HepG2 (cell line): Measurements from ENCODE around the gene RAB27B. TPM values are rescaled to one million over a fixed set of nuclear protein-coding genes. Genes with fewer than 3 reads are reported as not detected.

Experiments
- ATAC-seq: fragments of 200-7000 bp; cut with Tn5 transposase; 3 replicates; pipeline ENCODE4 v1.9.1; 2020; ENCODE audit warnings: mild to moderate bottlenecking, moderate library complexity
- BruUV-seq: library from RNA; stranded (reverse); fragments of 400-500 nt; replicated peaks from 2 replicates; lab custom pipeline; 2021; lab: Mats Ljungman, UMichigan
- CTCF ChIA-PET: fragments of 300-600 bp; formaldehyde crosslinking; extraction: SDS; loops from one replicate; lab custom pipeline; 2021; ENCODE audit warnings: low total read pairs, inconsistent platforms, low intra/inter-chr PET ratio; lab: Yijun Ruan, JAX
- POLR2A ChIA-PET: fragments of 350-600 bp; sonication (Branson Sonifier 250); formaldehyde crosslinking; loops from one replicate; lab custom pipeline; 2020; ENCODE audit warnings: antibody characterized with exemption, inconsistent platforms; lab: Yijun Ruan, JAX
- DNase-seq: peaks from one replicate; pipeline ENCODE4 v3.0.0-alpha.2; 2015; ENCODE audit warnings: low spot score
- FAIRE-seq: peaks from 3 replicates; lab custom pipeline; 2011; peaks lifted over from hg19 to GRCh38; lab: Jason Lieb, UNC
- H2AFZ ChIP-seq: one replicate; pipeline ENCODE4 v1.6.1; 2011; ENCODE audit warnings: low read length, inconsistent platforms
- H3K27ac ChIP-seq: fragments of 300-600 bp; 3 replicates; pipeline ENCODE4 v1.8.0; 2011; ENCODE audit warnings: mixed run types, mild to moderate bottlenecking, mixed read lengths, low read length, inconsistent platforms; ENCODE audit not compliant: insufficient read depth; ENCODE audit errors: extremely low read length
- H3K27me3 ChIP-seq, 2 experiments: fragments of 200-600 bp in 1 of 2; 2 replicates in 1 of 2; 3 replicates in 1 of 2; pipeline versions ENCODE4 v1.6.0 to v1.8.0; 2011; ENCODE audit warnings: low read length in 2 of 2, mild to moderate bottlenecking in 2 of 2, moderate library complexity in 2 of 2, inconsistent platforms in 1 of 2; ENCODE audit not compliant: insufficient read depth in 2 of 2, control insufficient read depth in 1 of 2
- H3K36me3 ChIP-seq, 2 experiments: fragments of 200-600 bp in 1 of 2; replicated peaks in 1 of 2; 2 replicates in 1 of 2; 3 replicates in 1 of 2; pipeline versions ENCODE4 v1.5.1 to v1.8.0; 2011; ENCODE audit warnings: low read length in 2 of 2, inconsistent platforms in 1 of 2; ENCODE audit not compliant: insufficient read depth in 2 of 2, control insufficient read depth in 1 of 2
- H3K4me1 ChIP-seq: 2 replicates; pipeline ENCODE4 v1.5.1; 2012; ENCODE audit warnings: low read length, inconsistent platforms; ENCODE audit not compliant: insufficient read depth
- H3K4me2 ChIP-seq: 2 replicates; pipeline ENCODE4 v1.6.0; 2011; ENCODE audit warnings: low read depth, low read length, inconsistent platforms
- H3K4me3 ChIP-seq, 3 experiments: fragments of 200-600 bp in 1 of 3; sonication (generic), shearing (Covaris generic) in 1 of 3; replicated peaks in 1 of 3; 2 replicates each; pipeline ENCODE4 v1.5.1; 2011 to 2016; ENCODE audit warnings: low read length in 3 of 3, inconsistent platforms in 2 of 3, low read depth in 2 of 3, mild to moderate bottlenecking in 2 of 3, control low read depth in 1 of 3, mixed read lengths in 1 of 3; ENCODE audit not compliant: insufficient read depth in 1 of 3
- H3K79me2 ChIP-seq: one replicate; pipeline ENCODE4 v1.6.1; 2011; ENCODE audit warnings: low read length, inconsistent platforms; ENCODE audit not compliant: insufficient read depth
- H3K9ac ChIP-seq: 2 replicates; pipeline ENCODE4 v1.6.0; 2011; ENCODE audit warnings: mild to moderate bottlenecking, low read depth, low read length, inconsistent platforms; ENCODE audit not compliant: insufficient read depth
- H3K9me3 ChIP-seq: 2 replicates; pipeline ENCODE4 v1.5.1; 2012; ENCODE audit warnings: mild to moderate bottlenecking, low read length
- H4K20me1 ChIP-seq: 2 replicates; pipeline ENCODE4 v1.6.0; 2011; ENCODE audit warnings: inconsistent platforms, mild to moderate bottlenecking, low read length, moderate library complexity; ENCODE audit not compliant: insufficient read depth
- AGO1 ChIP-seq: fragments of 200-400 bp; formaldehyde crosslinking; IDR thresholded peaks from 2 replicates; pipeline ENCODE4 v1.6.1; 2017; ENCODE audit warnings: mild to moderate bottlenecking, low read depth, low read length, moderate library complexity; ENCODE audit not compliant: poor library complexity, severe bottlenecking
- HOXA9 ChIP-seq: sonication (generic); formaldehyde crosslinking; IDR thresholded peaks from 2 replicates; pipeline ENCODE4 v1.8.1; 2022; ENCODE audit warnings: missing genetic modification reagents, mild to moderate bottlenecking, moderate library complexity, borderline replicate concordance
- RAD51 ChIP-seq: fragments of 450-650 bp; IDR thresholded peaks from 2 replicates; pipeline ENCODE4 v1.6.1; 2016; ENCODE audit warnings: borderline replicate concordance
- RNF219 ChIP-seq: sonication (generic); formaldehyde crosslinking; IDR thresholded peaks from 2 replicates; pipeline ENCODE4 v1.5.0; 2020; ENCODE audit warnings: mild to moderate bottlenecking, missing genetic modification reagents
- SMYD3 ChIP-seq: sonication (generic); formaldehyde crosslinking; IDR thresholded peaks from 2 replicates; pipeline ENCODE4 v1.8.1; 2023; ENCODE audit warnings: mild to moderate bottlenecking, missing genetic modification reagents
- TEAD2 ChIP-seq: sonication (generic); formaldehyde crosslinking; IDR thresholded peaks from 2 replicates; pipeline ENCODE4 v1.9.0; 2021; ENCODE audit warnings: missing genetic modification reagents
- USF2 ChIP-seq, 2 experiments: sonication (generic) in 1 of 2; formaldehyde crosslinking in 1 of 2; IDR thresholded peaks; 2 replicates each; pipeline versions ENCODE4 v1.5.1 to v1.6.1; 2011 to 2020; ENCODE audit warnings: borderline replicate concordance in 1 of 2, low read depth in 1 of 2, low read length in 1 of 2, mild to moderate bottlenecking in 1 of 2, missing genetic modification reagents in 1 of 2, moderate library complexity in 1 of 2
- ZMYM4 ChIP-seq: sonication (generic); formaldehyde crosslinking; IDR thresholded peaks from 2 replicates; pipeline ENCODE4 v1.8.1; 2023; ENCODE audit warnings: mild to moderate bottlenecking, missing genetic modification reagents
- ZNF382 ChIP-seq: sonication (generic); formaldehyde crosslinking; IDR thresholded peaks from 2 replicates; pipeline ENCODE4 v1.5.0; 2020; ENCODE audit warnings: missing genetic modification reagents, mild to moderate bottlenecking, borderline replicate concordance
- ZNF652 ChIP-seq: IDR thresholded peaks from 2 replicates; pipeline ENCODE4 v1.6.1; 2016; ENCODE audit warnings: low read depth, borderline replicate concordance
- ZNF678 ChIP-seq: sonication (generic); formaldehyde crosslinking; IDR thresholded peaks from 2 replicates; pipeline ENCODE4 v1.4.0; 2020; ENCODE audit warnings: mild to moderate bottlenecking, missing genetic modification reagents
- whole genome bisulfite sequencing: methylation state at CpG from one replicate; pipeline ENCODE4 v1.1.6; 2017; ENCODE audit warnings: low lambda C conversion rate; 5-methylcytosine and 5-hydroxymethylcytosine counted together
- in situ Hi-C: cut with HindIII; loops from 2 replicates; pipeline ENCODE4 v1.10.0; 2017; ENCODE audit warnings: low pct_unique_long_range_greater_than_20kb; ENCODE audit not compliant: extremely low pct_ligation_motif_present
- intact Hi-C: fragments of 100-400 bp; cut with micrococcal nuclease; formaldehyde crosslinking; loops from one replicate; pipeline ENCODE4 v1.10.0; 2022; ENCODE audit not compliant: unreplicated experiment
- polyA plus RNA-seq, 8 experiments: library from polyadenylated mRNA; depleted of rRNA in 3 of 8; stranded (reverse) in 7 of 8; unstranded in 1 of 8; fragments of >200 nt; fragmentation: Illumina TruSeq in 4 of 8; extraction: Trizol in 4 of 8; gene quantifications; 2 replicates each; pipeline versions ENCODE4 v1.2.1 to v1.2.3, GENCODE V29; 2011 to 2016; ENCODE audit warnings: low read depth in 4 of 8, missing spikeins in 1 of 8, mixed read lengths in 1 of 8; ENCODE audit not compliant: insufficient read depth in 1 of 8
- total RNA-seq, 5 experiments: library from RNA; depleted of rRNA; stranded (reverse); fragments of >200 nt; fragmentation: Illumina TruSeq; extraction: Trizol; gene quantifications; 2 replicates each; pipeline ENCODE4 v1.2.3, GENCODE V29; 2016; ENCODE audit warnings: low read depth in 1 of 5
- TF ChIP-seq, protein P1 (sequence below): sonication (generic); formaldehyde crosslinking; IDR thresholded peaks from 2 replicates; pipeline ENCODE4 v1.4.0; 2020; ENCODE audit warnings: missing genetic modification reagents; ENCODE audit errors: not compliant biosample characterization
- TF ChIP-seq, protein P2 (sequence below): sonication (generic); formaldehyde crosslinking; IDR thresholded peaks from 2 replicates; pipeline ENCODE4 v1.4.0; 2020; ENCODE audit warnings: missing genetic modification reagents

The RAB27B gene
- total and polyA plus RNA-seq, 2 of the 13 experiments (the other 11 are each of a cell fraction or from before 2014, with no cell fraction given): not detected

- TF ChIP-seq RNF219 (CRISPR knock-in tag): no peak
Measured at GRCh38 chr18:54786206-54786605, 42.1 kb upstream of the RAB27B start (continued).

GRCh38 chr18:54787121-54787520 is 41.2 kb upstream of the RAB27B start:
- no peak overlapping the region for H3K9ac ChIP-seq
- TF ChIP-seq USF2 (IDR thresholded peaks at IDR 0.05; ENCODE audit: low read depth, low read length) (peak; percentile 26; the same call in 1 of the 2 replicates), USF2 (CRISPR knock-in tag; IDR thresholded peaks at IDR 0.05; ENCODE audit: borderline replicate concordance) (no peak), ZNF382 (no peak), ZNF652 (no peak), HOXA9 (CRISPR knock-in tag) (no peak), RAD51 (peak; percentile 7; the same call in 1 of the 2 replicates), ZMYM4 (CRISPR knock-in tag) (no peak), SMYD3 (CRISPR knock-in tag) (no peak), AGO1 (no peak), TEAD2 (CRISPR knock-in tag) (no peak), ZNF678 (CRISPR knock-in tag) (no peak)
- TF ChIP-seq, protein P1, sequence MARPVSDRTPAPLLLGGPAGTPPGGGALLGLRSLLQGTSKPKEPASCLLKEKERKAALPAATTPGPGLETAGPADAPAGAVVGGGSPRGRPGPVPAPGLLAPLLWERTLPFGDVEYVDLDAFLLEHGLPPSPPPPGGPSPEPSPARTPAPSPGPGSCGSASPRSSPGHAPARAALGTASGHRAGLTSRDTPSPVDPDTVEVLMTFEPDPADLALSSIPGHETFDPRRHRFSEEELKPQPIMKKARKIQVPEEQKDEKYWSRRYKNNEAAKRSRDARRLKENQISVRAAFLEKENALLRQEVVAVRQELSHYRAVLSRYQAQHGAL: no peak
- TF ChIP-seq, protein P2, sequence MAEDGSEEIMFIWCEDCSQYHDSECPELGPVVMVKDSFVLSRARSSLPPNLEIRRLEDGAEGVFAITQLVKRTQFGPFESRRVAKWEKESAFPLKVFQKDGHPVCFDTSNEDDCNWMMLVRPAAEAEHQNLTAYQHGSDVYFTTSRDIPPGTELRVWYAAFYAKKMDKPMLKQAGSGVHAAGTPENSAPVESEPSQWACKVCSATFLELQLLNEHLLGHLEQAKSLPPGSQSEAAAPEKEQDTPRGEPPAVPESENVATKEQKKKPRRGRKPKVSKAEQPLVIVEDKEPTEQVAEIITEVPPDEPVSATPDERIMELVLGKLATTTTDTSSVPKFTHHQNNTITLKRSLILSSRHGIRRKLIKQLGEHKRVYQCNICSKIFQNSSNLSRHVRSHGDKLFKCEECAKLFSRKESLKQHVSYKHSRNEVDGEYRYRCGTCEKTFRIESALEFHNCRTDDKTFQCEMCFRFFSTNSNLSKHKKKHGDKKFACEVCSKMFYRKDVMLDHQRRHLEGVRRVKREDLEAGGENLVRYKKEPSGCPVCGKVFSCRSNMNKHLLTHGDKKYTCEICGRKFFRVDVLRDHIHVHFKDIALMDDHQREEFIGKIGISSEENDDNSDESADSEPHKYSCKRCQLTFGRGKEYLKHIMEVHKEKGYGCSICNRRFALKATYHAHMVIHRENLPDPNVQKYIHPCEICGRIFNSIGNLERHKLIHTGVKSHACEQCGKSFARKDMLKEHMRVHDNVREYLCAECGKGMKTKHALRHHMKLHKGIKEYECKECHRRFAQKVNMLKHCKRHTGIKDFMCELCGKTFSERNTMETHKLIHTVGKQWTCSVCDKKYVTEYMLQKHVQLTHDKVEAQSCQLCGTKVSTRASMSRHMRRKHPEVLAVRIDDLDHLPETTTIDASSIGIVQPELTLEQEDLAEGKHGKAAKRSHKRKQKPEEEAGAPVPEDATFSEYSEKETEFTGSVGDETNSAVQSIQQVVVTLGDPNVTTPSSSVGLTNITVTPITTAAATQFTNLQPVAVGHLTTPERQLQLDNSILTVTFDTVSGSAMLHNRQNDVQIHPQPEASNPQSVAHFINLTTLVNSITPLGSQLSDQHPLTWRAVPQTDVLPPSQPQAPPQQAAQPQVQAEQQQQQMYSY: no peak
- H2AFZ ChIP-seq: no peak overlapping the region
- ChIA-PET POLR2A (no interaction called here), CTCF (no interaction called here)
- FAIRE-seq (no peak), DNase-seq (no peak), ATAC-seq (no peak)
- 4% methylated on average over 5 of the region's 5 CpGs for WGBS
- no peaks in the 10 kb centered on the region for H3K79me2 ChIP-seq
- no peak overlapping the region for H3K4me2 ChIP-seq
- no peaks in the 10 kb centered on the region for H3K4me1 ChIP-seq
- no TSS peak for BruUV-seq
- no peaks in the 10 kb centered on the region for H4K20me1 ChIP-seq
- no peak overlapping the region for H3K4me3 ChIP-seq
- no peaks in the 10 kb centered on the region for H3K36me3 ChIP-seq
- in situ Hi-C loops (no loop called here), intact Hi-C loops (no loop called here)
- no peak overlapping the region for H3K27ac ChIP-seq
- no peaks in the 10 kb centered on the region for H3K9me3 ChIP-seq
- peaks cover 0 to 1% of the 10 kb centered on the region in 2 experiments; a peak in 1 of 5 replicates for H3K27me3 ChIP-seq
